NOMO-1 treated with DMSO at 0.1 percent for 48 hours (cell line): ENCODE results near the gene LOC128125822.

Source experiments
- DNase-seq: peaks from one replicate; lab custom pipeline; 2025; ENCODE audit not compliant: unreplicated experiment; lab: John Stamatoyannopoulos, UW

Gene LOC128125822

DNA sequence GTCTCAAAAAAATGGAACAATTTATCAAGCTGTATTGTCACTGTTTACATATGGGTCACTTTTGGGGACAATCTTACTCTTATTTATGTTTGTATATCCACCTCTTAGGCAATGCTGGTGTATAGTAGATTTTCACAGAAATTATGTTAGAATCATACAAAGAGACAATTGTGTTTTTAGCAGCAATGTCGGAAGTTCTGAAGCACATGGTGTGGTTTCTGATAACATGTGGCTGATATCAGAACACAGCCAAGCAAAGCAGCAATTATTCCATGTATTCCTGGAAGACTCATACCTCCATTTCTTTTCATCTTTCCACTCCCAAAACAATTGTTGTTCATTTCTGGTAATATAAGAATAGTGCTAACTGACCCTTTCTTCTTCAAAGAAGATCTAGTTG is 17.5 kb upstream of the LOC128125822 start:
- DNase-seq, result no peak

GRCh38 chr6:63556369-63556768 is 15.9 kb upstream of the LOC128125822 start:
- no peak for DNase-seq

- DNase-seq, result no peak
Observed at GRCh38 chr6:63558278-63558677, 14.0 kb upstream of the LOC128125822 start.

- DNase-seq, result no peak
Observed at GRCh38 chr6:63560801-63561287, 11.4 kb upstream of the LOC128125822 start.

DNA sequence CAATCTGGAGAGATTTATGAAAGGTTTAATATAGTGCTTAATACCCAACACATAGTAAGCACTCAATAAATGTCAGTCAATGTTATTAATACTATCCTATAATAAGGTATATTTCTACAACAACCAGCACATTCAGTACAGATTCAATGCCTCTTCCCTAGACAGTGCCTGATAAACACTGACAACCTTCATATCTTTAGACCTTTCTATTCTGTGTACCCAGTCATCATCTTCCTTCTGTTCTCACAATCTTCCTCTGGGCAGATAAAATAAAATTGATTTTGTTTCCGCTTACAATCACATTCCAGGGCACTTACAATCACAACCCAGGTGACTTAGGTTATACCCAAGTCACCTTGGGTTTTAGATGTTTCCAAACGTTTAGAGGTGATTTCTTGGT is 11.0 kb upstream of the LOC128125822 start:
- no peak for DNase-seq

- DNase-seq, result no peak
Observed at GRCh38 chr6:63563235-63563634, 9.0 kb upstream of the LOC128125822 start.

DNA sequence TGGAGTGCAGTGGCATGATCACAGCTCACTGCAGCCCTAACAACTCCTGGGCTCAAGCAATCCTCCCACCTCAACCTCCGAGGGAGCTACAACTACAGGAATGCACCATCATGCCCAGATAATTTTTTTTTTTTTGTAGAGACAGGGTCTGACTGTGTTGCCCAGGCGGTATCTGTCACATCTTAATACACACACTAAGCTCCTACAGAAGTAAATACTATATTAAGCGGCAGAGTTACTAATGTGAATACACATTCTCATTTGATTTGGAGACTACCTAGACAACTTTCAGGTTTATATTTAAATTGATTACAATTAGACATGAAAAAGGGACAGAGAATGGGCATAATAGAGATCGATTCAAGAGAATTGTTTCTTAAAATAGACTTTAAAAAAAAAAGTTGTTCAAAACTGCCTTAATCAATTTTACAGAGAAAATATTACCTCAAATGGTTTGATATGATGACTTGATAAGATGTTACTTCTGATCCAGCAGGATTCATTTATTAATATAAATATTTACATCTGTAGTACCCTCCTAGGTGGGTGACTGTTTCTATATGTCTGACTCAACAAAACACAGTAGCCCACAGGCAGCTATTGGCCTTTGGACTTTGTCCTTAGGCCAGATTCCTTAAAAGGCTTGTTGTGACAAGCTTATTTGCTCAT is 7.1 kb upstream of the LOC128125822 start:
- DNase-seq, result no peak

DNA sequence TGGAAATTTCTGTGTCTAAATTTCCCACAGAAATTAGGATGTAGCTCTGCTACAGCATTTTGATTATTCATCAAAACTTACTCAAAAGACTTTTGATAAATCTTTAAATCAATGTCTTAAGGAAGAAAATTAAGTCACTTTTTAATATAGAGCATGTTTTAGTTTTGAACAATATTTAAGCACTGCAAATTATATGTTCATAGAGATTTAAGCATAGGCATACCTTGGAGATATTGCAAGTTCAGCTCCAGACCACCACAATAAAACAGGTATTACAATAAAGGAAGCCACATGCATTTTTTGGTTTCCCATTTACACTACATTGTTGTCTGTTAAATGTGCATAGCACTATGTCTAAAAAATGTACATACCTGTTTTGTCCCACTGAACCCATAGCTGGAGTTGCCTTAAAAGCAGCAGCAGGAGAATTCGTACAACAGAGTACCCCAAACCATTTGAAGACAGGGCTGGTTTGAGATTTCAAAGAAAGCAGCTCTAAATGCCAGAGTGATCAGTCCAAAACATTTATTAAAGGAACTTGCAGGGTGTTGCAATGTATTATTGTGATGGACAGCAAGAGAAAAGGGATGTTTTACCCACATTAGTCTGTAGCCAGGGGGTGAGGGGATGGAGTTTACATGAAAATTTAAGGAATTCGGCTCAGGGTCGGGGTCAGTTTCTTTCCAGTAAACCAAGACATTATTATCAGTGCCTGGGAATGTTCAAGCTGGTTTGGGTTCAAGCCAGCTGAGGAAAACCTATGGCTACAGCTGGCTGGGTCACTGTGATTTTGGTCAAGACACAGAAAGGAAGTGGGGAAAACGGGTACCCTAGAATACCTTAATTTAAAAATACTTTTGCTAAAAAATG is 6.3 kb upstream of the LOC128125822 start:
- DNase-seq, result no peak

DNA sequence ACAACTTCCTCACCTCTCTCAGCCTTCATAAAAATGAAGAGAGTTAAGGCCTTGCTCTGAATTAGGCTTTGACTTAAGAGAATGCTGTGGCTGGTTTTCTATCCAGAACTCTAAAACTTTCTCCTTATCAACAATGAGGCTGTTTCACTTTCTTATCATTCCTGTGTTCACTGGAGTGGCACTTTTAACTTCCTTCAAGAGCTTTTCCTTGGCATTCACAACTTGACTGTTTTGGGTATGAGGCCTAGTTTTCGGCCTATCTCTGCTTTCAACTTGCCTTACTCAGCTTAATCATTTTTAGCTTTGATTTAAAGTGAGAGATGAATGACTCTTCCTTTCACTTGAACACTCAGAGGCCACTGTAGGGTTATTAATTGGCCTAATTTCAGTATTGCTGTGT is 4.3 kb upstream of the LOC128125822 start:
- DNase-seq, result no peak

GRCh38 chr6:63571361-63572043 is 778 bp upstream of the LOC128125822 start:
- DNase-seq, result peak; percentile 70

- DNase-seq, result no peak
Observed at GRCh38 chr6:63572747-63573075, 431 bp downstream of the LOC128125822 start.

GRCh38 chr6:63573076-63573898 is 1.0 kb downstream of the LOC128125822 start:
- DNase-seq, result peak; percentile 80

DNA sequence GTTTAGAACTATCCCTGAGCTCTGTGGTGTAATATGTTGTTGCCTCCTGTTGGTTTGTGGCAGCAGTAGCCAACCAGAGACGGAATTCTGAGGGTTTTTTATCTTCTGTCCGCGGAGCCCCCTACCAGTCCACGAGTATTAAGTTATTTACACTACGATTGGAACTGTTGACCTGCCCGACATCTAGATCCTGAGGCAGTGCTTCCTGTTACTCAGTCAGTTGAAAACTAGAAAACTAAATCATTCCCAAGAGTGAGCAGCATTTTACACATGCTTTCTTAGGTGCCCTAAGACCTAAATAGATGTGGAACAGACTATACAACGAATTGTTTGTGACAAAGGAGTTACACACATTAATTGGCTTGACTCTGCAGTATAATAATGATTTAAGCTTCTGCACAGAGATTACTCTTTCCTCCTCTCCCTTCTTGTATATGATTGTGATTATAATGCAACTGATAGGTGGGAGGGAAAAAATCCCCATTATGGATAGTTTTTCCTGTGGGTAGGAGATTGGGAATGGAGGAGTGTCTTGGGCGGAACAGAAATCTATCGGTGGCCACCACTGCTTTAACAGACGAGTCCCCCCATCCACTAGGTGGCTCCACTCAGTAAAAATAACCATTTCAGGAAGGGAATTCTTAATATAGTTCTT is 1.7 kb downstream of the LOC128125822 start:
- DNase-seq, result peak; percentile 50

- no peak for DNase-seq
Observed at GRCh38 chr6:63574554-63574900, 2.2 kb downstream of the LOC128125822 start.

GRCh38 chr6:63576147-63576772 is 4.0 kb downstream of the LOC128125822 start:
- no peak for DNase-seq

GRCh38 chr6:63576985-63577712 is 4.9 kb downstream of the LOC128125822 start:
- DNase-seq, result no peak

GRCh38 chr6:63578757-63579156 is 6.5 kb downstream of the LOC128125822 start:
- DNase-seq, result no peak

- no peak for DNase-seq
Observed at GRCh38 chr6:63579937-63580703, 7.8 kb downstream of the LOC128125822 start.

- no peak for DNase-seq
Observed at GRCh38 chr6:63580704-63580961, 8.4 kb downstream of the LOC128125822 start.
